Body of pancreas (tissue), 4 donors: ENCODE measurements around the gene PRR12. TPM values are rescaled to one million over a fixed set of nuclear protein-coding genes. Genes with fewer than 3 reads are reported as not detected.

ENCODE experiments used
- ATAC-seq: fragments of 150-250 bp; one replicate; pipeline ENCODE4 v1.9.1; 2016
- DNase-seq, 4 donors: peaks; one replicate each; pipeline ENCODE4 v3.0.0-alpha.2; 2019
- H3K27ac ChIP-seq, 4 donors: fragments of 200-600 bp; sonication (generic); 1 replicate in 3 of 4; 2 replicates in 1 of 4; pipeline versions ENCODE4 v1.5.1 to v1.6.1; 2016 to 2019; ENCODE audit warnings: mild to moderate bottlenecking in 1 of 4, mixed read lengths in 1 of 4, moderate library complexity in 1 of 4
- H3K27me3 ChIP-seq, 2 donors: fragments of 200-600 bp; sonication (generic); one replicate each; pipeline ENCODE4 v1.6.0; 2016; ENCODE audit warnings: mild to moderate bottlenecking in 1 of 2
- H3K36me3 ChIP-seq, 2 donors: fragments of 200-600 bp; sonication (generic); replicated peaks in 1 of 2; 2 replicates each; pipeline ENCODE4 v1.5.1; 2016; ENCODE audit warnings: low read depth in 2 of 2; ENCODE audit not compliant: insufficient read depth in 1 of 2
- H3K4me1 ChIP-seq: fragments of 200-600 bp; sonication (generic); one replicate; pipeline ENCODE4 v1.6.0; 2016
- H3K4me3 ChIP-seq, 2 donors: fragments of 200-600 bp; sonication (generic); 1 replicate in 1 of 2; 2 replicates in 1 of 2; pipeline ENCODE4 v1.5.1; 2016 to 2019
- H3K9me3 ChIP-seq, 3 donors: fragments of 200-600 bp; sonication (generic); 1 replicate in 2 of 3; 2 replicates in 1 of 3; pipeline ENCODE4 v1.5.1; 2016
- POLR2A ChIP-seq, 3 donors: fragments of 450-650 bp; IDR thresholded peaks; one replicate each; pipeline ENCODE4 v1.6.1; 2016; ENCODE audit warnings: antibody characterized with exemption in 3 of 3, mild to moderate bottlenecking in 2 of 3
- WGBS, 2 donors: methylation state at CpG; one replicate each; pipeline ENCODE4 v1.1.5; 2017; 5-methylcytosine and 5-hydroxymethylcytosine counted together
- intact Hi-C: fragments of 100-400 bp; cut with DNase I; formaldehyde crosslinking; loops from one replicate; pipeline ENCODE4 v1.15.1; 2023
- total RNA-seq, 2 donors: library from RNA; depleted of rRNA; stranded (reverse); fragments of >200 nt; gene quantifications; one replicate each; pipeline ENCODE4 v1.1.0, GENCODE V29; 2016
- TF ChIP-seq, protein P1 (sequence below), 7 experiments: fragments of 450-650 bp in 4 of 7; fragments of 200-600 bp in 3 of 7; sonication (generic) in 3 of 7; IDR thresholded peaks; one replicate each; pipeline ENCODE4 v1.5.1; 2016 to 2019; ENCODE audit warnings: antibody characterized with exemption in 7 of 7

PRR12 gene
- total RNA-seq, 2 donors from 2014 or later: 8.0 to 23.4 TPM

DNA sequence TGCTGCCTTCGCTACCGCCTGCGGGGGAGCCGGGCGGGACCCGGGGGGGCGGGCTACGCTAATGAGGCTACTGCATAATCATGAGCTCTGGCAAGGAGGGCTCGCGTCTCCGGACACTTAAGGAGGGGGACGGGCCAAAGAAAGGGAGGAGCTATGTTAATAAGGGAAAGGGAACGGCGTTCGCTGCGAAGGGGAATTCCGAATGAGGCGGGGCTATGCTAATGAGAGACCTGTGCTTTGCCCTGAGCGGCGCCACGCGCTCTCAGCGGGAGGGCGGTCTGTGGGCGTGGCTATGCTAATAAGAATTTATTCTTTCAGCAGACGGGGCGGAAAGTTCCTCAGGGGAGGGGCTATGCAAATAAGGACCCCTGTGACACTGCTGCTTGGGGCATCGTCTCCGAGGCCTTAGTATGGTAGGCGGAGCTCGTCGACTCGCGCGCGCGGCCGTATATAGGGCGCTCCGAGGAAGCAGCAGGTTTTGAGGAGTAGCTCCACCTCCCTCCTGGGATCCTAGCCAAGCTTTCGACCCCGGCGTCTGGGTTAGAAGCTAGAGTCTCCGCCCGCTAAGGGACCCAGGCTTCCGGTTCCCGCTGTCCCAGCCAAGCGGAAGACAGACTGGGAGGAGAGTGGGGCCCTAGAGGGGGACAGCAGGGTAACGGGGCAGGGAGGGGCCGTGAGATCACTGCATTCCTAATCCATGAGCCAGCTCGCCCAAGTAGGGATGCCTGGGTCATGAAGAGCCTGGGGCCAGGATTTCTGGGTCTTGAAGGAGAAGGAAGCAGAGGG lies 49.3 kb downstream of the PRR12 start, which contains the start of gene RRAS:
Gene RRAS (minus strand): TSS at position 31 of the 786 bp plus-strand sequence. CDS start 45 bp downstream, outside the sequence.
- Histone ChIP-seq H3K9me3 (no peaks in the 10 kb centered on the region), H3K4me1 (peaks cover 54% of the 10 kb centered on the region), H3K36me3 (no peaks in the 10 kb centered on the region), H3K27me3 (no peaks in the 10 kb centered on the region), H3K27ac (peak within 1 kb of the TSS; percentile 94 to 99 (median 97)), H3K4me3 (peak within 1 kb of the TSS; percentile 38 to 39)
- intact Hi-C loops: no loop called here
- WGBS, 2 donors: 0 to 1% methylated on average over 32 to 46 of the region's 51 CpGs
- peak; percentile 100 for DNase-seq
- peak; percentile 74 for ATAC-seq
- TF ChIP-seq POLR2A (IDR thresholded peaks at IDR 0.05): peak; percentile 86 to 96 (median 95)
- TF ChIP-seq, protein P1, sequence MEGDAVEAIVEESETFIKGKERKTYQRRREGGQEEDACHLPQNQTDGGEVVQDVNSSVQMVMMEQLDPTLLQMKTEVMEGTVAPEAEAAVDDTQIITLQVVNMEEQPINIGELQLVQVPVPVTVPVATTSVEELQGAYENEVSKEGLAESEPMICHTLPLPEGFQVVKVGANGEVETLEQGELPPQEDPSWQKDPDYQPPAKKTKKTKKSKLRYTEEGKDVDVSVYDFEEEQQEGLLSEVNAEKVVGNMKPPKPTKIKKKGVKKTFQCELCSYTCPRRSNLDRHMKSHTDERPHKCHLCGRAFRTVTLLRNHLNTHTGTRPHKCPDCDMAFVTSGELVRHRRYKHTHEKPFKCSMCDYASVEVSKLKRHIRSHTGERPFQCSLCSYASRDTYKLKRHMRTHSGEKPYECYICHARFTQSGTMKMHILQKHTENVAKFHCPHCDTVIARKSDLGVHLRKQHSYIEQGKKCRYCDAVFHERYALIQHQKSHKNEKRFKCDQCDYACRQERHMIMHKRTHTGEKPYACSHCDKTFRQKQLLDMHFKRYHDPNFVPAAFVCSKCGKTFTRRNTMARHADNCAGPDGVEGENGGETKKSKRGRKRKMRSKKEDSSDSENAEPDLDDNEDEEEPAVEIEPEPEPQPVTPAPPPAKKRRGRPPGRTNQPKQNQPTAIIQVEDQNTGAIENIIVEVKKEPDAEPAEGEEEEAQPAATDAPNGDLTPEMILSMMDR (IDR thresholded peaks at IDR 0.05): no peak

DNA sequence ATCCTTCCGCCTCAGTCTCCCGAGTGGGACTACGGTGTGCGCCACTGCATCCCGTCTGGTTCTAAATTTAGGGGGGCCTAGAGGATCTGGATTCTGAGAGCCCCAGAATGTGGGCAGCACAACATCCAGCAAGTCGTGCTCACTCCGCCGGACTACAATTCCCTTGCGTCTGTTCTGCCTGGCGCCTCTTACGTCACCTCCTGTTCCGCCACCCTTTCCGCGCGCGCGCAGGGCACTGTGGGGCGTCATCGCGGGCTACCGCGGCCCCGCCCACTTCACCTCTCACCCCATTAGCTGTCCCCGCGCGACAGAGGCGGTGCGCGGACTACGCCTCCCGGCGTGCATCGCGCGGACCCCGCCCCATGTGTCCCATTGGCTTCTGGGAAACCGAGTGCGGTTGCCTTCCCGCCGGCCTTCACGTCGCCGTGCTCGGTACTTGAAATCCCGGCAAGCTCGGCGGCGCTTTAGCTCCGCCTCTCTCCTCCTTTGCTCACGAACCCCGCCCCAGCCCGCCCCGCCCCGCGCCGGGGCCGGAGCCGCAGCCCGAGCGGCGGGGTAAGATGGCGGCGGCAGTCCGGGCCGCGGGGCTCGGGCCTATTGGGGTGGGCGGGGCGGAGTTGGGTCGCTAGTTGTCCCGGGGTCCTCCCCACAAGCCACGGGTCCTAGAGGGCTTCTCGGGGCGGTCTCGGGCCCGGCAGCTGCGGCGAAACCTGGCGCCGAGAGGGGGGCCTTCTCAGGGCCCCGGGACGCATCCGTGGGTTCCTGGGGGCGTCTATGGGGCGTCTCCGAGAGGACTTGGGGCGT lies 50.9 kb downstream of the PRR12 start, which contains the start of gene SCAF1:
Gene SCAF1 (plus strand): TSS at position 522 of the 804 bp plus-strand sequence. CDS start 2,818 bp downstream, outside the sequence.
- peak within 1 kb of the TSS; percentile 86 to 92 for H3K4me3 ChIP-seq
- no peaks in the 10 kb centered on the region for H3K36me3 ChIP-seq
- peaks cover 54% of the 10 kb centered on the region for H3K4me1 ChIP-seq
- intact Hi-C loops: no loop called here
- H3K9me3 ChIP-seq: no peaks in the 10 kb centered on the region
- WGBS, 2 donors: 0 to 5% methylated on average over 12 to 63 of the region's 87 CpGs
- ATAC-seq (peak; percentile 78), DNase-seq (peak; percentile 99 to 100 (median 100))
- no peaks in the 10 kb centered on the region for H3K27me3 ChIP-seq
- TF ChIP-seq, protein P1 (IDR thresholded peaks at IDR 0.05): no peak
- TF ChIP-seq POLR2A (IDR thresholded peaks at IDR 0.05): peak; percentile 90 to 92 (median 92)
- peak within 1 kb of the TSS; percentile 94 to 99 (median 97) for H3K27ac ChIP-seq

GRCh38 chr19:49642492-49643035 lies 51.6 kb downstream of the PRR12 start:
- ATAC-seq (no peak), DNase-seq (no peak)
- Histone ChIP-seq H3K9me3 (no peaks in the 10 kb centered on the region), H3K36me3 (no peaks in the 10 kb centered on the region), H3K4me3 (peak overlapping the region; percentile 86 to 92), H3K27me3 (no peaks in the 10 kb centered on the region), H3K27ac (peak overlapping the region; percentile 69 to 96 (median 73)), H3K4me1 (peaks cover 54% of the 10 kb centered on the region)
- intact Hi-C loops: no loop called here
- TF ChIP-seq POLR2A (IDR thresholded peaks at IDR 0.05): no peak
- TF ChIP-seq, protein P1 (IDR thresholded peaks at IDR 0.05): no peak
- 2 to 6% methylated on average over 2 to 5 of the region's 5 CpGs for WGBS, 2 donors

GRCh38 chr19:49643466-49643865 lies 52.5 kb downstream of the PRR12 start:
- no peak for TF ChIP-seq POLR2A (IDR thresholded peaks at IDR 0.05)
- TF ChIP-seq, protein P1 (IDR thresholded peaks at IDR 0.05): no peak
- H3K9me3 ChIP-seq: no peaks in the 10 kb centered on the region
- H3K4me3 ChIP-seq: no peak overlapping the region
- intact Hi-C loops: no loop called here
- no peaks in the 10 kb centered on the region for H3K36me3 ChIP-seq
- H3K27ac ChIP-seq: no peak overlapping the region
- H3K27me3 ChIP-seq: no peaks in the 10 kb centered on the region
- WGBS, 2 donors: 64 to 65% methylated on average over 2 of the region's 2 CpGs
- no peak for ATAC-seq
- peaks cover 45% of the 10 kb centered on the region for H3K4me1 ChIP-seq
- DNase-seq: no peak
